Parathyroid adenoma (tissue), 2 donors: ENCODE data around the gene ABCB9.

Source experiments
- H2AFZ ChIP-seq: fragments of 300-600 bp; sonication (generic); one replicate; pipeline ENCODE4 v1.7.0; 2017; ENCODE audit warnings: antibody characterized with exemption, mild to moderate bottlenecking
- H3K27ac ChIP-seq: fragments of 300-600 bp; sonication (generic); one replicate; pipeline ENCODE4 v1.7.0; 2017
- H3K27me3 ChIP-seq: fragments of 300-600 bp; sonication (generic); one replicate; pipeline ENCODE4 v1.7.0; 2017; ENCODE audit warnings: low read length; ENCODE audit not compliant: control insufficient read depth, insufficient read depth
- H3K36me3 ChIP-seq: fragments of 300-600 bp; sonication (generic); one replicate; pipeline ENCODE4 v1.7.0; 2017; ENCODE audit warnings: low read length; ENCODE audit not compliant: control insufficient read depth, insufficient read depth
- H3K4me1 ChIP-seq: fragments of 300-600 bp; sonication (generic); one replicate; pipeline ENCODE4 v1.7.0; 2017; ENCODE audit warnings: control low read depth
- H3K4me2 ChIP-seq: fragments of 300-600 bp; sonication (generic); one replicate; pipeline ENCODE4 v1.7.0; 2017; ENCODE audit warnings: low read length
- H3K4me3 ChIP-seq: fragments of 300-600 bp; sonication (generic); one replicate; pipeline ENCODE4 v1.7.0; 2017; ENCODE audit warnings: low read depth, low read length
- H3K79me2 ChIP-seq: fragments of 300-600 bp; sonication (generic); one replicate; pipeline ENCODE4 v1.7.0; 2017; ENCODE audit warnings: control low read depth
- H3K9ac ChIP-seq: fragments of 300-600 bp; sonication (generic); one replicate; pipeline ENCODE4 v1.7.0; 2017; ENCODE audit warnings: mild to moderate bottlenecking
- H3K9me3 ChIP-seq: fragments of 300-600 bp; sonication (generic); one replicate; pipeline ENCODE4 v1.7.0; 2017; ENCODE audit warnings: low read length; ENCODE audit not compliant: control insufficient read depth
- TF ChIP-seq, protein P1 (sequence below): fragments of 300-600 bp; sonication (generic); IDR thresholded peaks from one replicate; pipeline ENCODE4 v1.7.0; 2017; ENCODE audit warnings: antibody characterized with exemption, mild to moderate bottlenecking
- donor health status: primary hyperparathyroidism.

The ABCB9 gene

GRCh38 chr12:122929812-122930211 is 36.5 kb downstream of the ABCB9 start:
- H3K27me3 ChIP-seq, result no peaks in the 10 kb centered on the region
- H3K79me2 ChIP-seq, result no peaks in the 10 kb centered on the region
- TF ChIP-seq, protein P1, sequence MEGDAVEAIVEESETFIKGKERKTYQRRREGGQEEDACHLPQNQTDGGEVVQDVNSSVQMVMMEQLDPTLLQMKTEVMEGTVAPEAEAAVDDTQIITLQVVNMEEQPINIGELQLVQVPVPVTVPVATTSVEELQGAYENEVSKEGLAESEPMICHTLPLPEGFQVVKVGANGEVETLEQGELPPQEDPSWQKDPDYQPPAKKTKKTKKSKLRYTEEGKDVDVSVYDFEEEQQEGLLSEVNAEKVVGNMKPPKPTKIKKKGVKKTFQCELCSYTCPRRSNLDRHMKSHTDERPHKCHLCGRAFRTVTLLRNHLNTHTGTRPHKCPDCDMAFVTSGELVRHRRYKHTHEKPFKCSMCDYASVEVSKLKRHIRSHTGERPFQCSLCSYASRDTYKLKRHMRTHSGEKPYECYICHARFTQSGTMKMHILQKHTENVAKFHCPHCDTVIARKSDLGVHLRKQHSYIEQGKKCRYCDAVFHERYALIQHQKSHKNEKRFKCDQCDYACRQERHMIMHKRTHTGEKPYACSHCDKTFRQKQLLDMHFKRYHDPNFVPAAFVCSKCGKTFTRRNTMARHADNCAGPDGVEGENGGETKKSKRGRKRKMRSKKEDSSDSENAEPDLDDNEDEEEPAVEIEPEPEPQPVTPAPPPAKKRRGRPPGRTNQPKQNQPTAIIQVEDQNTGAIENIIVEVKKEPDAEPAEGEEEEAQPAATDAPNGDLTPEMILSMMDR, result no peak
- no peak overlapping the region for H3K4me3 ChIP-seq
- no peaks in the 10 kb centered on the region for H3K9me3 ChIP-seq
- no peaks in the 10 kb centered on the region for H3K4me1 ChIP-seq
- no peak overlapping the region for H3K9ac ChIP-seq
- no peak overlapping the region for H2AFZ ChIP-seq
- H3K4me2 ChIP-seq, result no peak overlapping the region
- H3K36me3 ChIP-seq, result no peaks in the 10 kb centered on the region
- no peak overlapping the region for H3K27ac ChIP-seq

GRCh38 chr12:122929148-122929538 is 37.1 kb downstream of the ABCB9 start:
- H3K4me2 ChIP-seq, result no peak overlapping the region
- no peaks in the 10 kb centered on the region for H3K4me1 ChIP-seq
- H3K27me3 ChIP-seq, result no peaks in the 10 kb centered on the region
- H3K9ac ChIP-seq, result no peak overlapping the region
- H2AFZ ChIP-seq, result no peak overlapping the region
- H3K79me2 ChIP-seq, result no peaks in the 10 kb centered on the region
- no peaks in the 10 kb centered on the region for H3K36me3 ChIP-seq
- H3K9me3 ChIP-seq, result no peaks in the 10 kb centered on the region
- TF ChIP-seq, protein P1, result no peak
- no peak overlapping the region for H3K4me3 ChIP-seq
- H3K27ac ChIP-seq, result no peak overlapping the region

DNA sequence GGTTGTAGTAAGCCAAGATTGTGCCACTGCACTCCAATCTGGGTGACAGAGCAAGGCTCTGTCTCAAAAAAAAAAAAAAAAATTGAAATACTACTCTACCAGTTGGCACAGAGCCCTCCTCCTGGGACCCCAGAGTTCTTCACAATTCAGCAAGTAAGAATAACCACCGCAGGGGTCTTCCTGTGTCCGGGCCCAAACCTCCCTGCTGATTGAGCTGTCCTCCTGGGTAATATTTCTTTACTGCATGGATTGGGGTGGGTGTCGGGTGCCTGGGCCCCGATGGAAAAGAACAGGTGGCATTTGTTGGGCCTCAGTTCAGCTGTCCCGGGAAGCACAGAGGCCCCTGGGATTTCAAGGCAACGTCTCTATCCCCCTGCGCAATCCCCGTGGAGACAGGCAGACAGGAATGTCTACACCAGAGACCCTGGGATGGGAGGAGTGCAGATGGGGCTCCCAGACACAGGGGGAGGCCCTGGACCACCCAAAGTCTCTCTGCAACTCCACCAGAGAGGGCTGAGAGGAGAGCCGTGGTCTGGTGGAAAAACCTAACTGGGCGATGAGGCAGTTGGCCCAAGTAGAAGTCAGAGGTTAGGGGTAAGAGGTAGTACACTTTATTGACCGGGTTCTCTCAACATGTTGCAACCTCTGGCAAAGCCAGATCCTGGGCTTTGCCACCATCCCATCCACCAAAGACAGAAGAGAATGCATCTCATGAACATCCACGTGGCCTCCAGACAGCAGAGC is 37.7 kb downstream of the ABCB9 start:
- H3K4me3 ChIP-seq, result no peak overlapping the region
- no peaks in the 10 kb centered on the region for H3K4me1 ChIP-seq
- no peaks in the 10 kb centered on the region for H3K9me3 ChIP-seq
- H3K79me2 ChIP-seq, result no peaks in the 10 kb centered on the region
- H3K9ac ChIP-seq, result no peak overlapping the region
- no peaks in the 10 kb centered on the region for H3K36me3 ChIP-seq
- H3K4me2 ChIP-seq, result no peak overlapping the region
- no peak overlapping the region for H3K27ac ChIP-seq
- no peak overlapping the region for H2AFZ ChIP-seq
- H3K27me3 ChIP-seq, result no peaks in the 10 kb centered on the region
- TF ChIP-seq, protein P1, result no peak

DNA sequence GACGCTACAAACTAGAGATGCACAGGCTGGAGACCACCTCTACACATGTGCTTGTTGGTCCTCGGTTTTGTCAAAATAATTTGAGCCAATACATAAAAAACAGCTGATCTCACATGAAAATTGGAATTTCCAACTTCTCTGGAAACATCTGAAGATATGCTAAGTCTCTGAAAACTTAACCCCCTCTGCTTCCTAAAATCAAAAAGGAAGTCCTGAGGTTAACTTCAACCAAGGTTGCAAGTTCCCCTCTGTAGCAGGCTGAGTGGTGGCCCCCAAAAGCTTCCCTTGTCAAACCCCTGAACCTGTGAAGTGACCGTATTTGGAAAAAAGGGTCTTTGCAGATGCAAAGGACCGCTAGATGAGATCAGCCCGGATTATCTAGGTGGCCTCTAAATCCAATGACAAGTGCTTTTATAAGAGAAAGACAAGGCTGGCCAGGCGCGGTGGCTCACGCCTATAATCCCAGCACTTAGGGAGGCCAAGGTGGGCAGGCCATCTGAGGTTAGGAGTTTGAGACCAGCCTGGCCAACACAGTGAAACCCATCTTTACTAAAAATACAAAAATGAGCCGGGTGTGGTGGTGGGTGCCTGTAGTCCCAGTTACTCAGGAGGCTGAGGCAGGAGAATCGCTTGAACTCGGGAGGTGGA is 38.4 kb downstream of the ABCB9 start:
- no peak overlapping the region for H3K4me3 ChIP-seq
- H3K9ac ChIP-seq, result no peak overlapping the region
- no peaks in the 10 kb centered on the region for H3K79me2 ChIP-seq
- H3K27ac ChIP-seq, result no peak overlapping the region
- H3K4me2 ChIP-seq, result no peak overlapping the region
- no peaks in the 10 kb centered on the region for H3K27me3 ChIP-seq
- H3K36me3 ChIP-seq, result no peaks in the 10 kb centered on the region
- TF ChIP-seq, protein P1, result no peak
- H3K4me1 ChIP-seq, result no peaks in the 10 kb centered on the region
- no peaks in the 10 kb centered on the region for H3K9me3 ChIP-seq
- H2AFZ ChIP-seq, result no peak overlapping the region
